HG03045 (cell line): ENCODE results near the gene KRTCAP2.
"Not testable (repeated sequence)": the region's sequence is repeated elsewhere in the genome, so short reads cannot be mapped to it uniquely, and the experiment has no call there.

Experiments used
- ATAC-seq: cut with Tn5 transposase; IDR thresholded peaks from one replicate; pipeline ENCODE4 v1.9.1; 2021; ENCODE audit warnings: mild to moderate bottlenecking, moderate library complexity; ENCODE audit not compliant: unreplicated experiment

KRTCAP2 gene

GRCh38 chr1:155200920-155201319 lies 27.8 kb upstream of the KRTCAP2 start:
- no peak for ATAC-seq

DNA sequence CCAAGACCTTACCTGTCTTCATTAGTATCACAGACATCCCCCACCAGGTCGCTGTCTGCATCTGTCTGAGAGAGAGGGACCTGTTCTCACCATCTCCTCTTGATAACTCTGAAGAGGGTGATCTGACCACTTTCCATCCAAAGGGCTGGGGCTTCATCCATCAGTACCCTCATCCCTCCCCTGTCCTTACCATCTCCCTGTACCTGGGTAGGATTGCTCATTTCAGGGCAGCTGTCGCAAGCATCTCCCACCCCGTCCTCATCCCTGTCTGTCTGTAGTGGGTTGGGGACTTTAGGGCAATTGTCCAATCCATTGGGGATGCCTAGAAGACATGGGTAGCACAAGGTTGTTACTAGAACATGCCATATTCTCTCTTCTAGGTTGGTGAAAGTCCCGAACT lies 26.7 kb upstream of the KRTCAP2 start:
- no peak for ATAC-seq

GRCh38 chr1:155198547-155198906 lies 25.4 kb upstream of the KRTCAP2 start:
- ATAC-seq, result no peak

DNA sequence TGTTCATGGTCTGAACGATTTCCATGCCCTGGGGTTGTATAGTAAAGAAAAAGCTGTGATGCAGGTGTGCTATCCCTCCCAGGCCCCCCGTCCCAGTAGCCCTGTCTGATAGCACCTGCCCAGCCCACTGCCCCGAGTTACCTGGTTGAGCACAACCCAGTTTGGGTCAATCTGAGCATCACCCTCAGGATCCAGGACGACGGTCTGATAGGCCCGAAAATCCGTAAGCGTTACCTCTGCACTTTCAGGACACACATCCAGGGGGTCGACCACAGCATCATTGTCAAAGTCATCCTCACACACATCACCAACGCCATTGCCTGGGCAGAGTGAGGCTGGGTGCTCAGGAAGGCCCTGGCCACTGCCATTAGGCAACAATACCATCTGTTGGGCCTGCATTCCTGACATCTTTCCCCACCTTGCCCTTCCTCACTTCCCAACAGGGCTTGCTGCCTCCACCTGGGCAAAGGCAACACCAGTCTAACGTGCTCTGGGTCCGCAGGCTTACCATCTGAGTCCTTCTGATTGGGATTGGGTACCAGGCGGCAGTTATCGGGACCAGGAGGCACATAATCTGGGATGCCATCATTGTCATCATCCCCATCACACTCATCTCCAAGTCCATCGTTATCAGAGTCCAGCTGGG lies 24.9 kb upstream of the KRTCAP2 start:
- no peak for ATAC-seq

DNA sequence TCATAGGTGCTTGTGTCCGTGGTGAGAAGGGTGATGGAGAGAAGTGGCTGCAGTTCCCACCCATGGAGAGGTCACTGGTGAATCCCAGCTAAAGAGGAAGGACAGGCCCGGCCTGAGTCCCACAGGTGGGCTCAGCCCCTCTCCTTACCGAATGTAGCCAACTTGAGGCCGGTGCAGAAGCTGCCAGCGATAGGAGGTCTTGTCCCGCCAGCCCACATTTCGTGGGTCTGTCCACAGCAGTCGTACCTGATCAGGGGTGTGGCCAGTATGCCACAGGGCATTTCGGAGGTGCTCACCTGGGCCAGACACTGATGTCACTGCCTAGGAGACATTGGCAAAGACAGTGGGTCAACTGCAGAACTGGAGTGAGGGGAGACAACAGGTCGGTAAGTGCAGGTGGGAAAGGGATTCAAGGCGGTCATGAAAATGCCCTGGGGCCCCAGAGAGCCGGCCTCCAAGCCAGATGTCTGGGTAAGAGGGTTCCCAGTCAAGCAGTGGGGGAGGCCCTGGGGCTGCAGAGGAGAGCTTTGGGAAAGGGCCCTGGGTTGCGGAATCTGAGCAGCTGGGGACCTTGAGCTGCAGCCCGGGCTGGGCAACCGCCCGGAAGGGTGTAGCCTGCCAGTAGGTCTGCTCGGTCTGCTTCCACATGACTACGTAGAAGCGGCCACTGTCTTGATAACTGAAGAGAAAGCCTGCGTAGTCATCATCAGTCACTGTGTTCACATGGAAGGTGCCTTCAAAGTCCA lies 24.0 kb upstream of the KRTCAP2 start:
- no peak for ATAC-seq

DNA sequence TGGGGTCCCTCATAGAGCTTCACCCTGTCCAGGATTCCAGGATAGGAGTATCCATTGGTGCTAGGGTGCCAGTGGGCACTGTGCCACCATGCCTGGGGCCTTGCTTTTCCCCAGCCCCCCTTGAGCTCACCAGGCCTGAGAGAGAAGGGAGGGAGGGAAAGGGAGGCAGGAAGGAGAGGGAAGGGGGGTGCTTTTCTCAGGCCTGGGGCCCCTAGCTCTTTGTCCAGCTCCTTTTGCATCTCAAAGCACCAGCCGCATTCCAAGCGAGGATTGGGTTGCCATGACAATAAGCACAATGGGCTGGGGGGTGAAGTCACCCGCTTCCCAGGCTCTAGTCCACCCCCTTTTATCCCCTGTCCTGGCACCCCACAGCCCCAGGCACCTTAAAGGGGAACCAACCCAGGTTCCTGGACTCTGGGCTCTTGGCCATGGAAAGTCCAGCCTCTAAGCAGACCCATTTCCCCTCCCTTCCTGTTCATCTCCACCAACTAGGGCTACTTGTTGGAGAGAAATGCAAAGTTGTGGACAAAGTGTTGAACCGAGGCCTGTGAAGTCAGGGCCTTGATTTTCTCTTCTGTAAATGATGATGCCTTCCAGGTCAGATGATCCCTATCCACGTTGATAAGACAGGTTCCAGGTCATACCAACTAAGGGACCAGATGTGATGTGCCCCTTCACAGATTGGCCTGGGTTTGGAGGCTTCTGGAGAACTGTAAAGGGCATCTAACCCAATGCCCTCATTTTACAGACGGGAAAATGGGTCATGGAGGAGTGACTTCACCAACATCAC lies 23.2 kb upstream of the KRTCAP2 start:
- no peak for ATAC-seq

- no peak for ATAC-seq
Measured at GRCh38 chr1:155195201-155196102, 22.3 kb upstream of the KRTCAP2 start.

- not testable (repeated sequence) for ATAC-seq
Measured at GRCh38 chr1:155193991-155194240, 20.8 kb upstream of the KRTCAP2 start.

DNA sequence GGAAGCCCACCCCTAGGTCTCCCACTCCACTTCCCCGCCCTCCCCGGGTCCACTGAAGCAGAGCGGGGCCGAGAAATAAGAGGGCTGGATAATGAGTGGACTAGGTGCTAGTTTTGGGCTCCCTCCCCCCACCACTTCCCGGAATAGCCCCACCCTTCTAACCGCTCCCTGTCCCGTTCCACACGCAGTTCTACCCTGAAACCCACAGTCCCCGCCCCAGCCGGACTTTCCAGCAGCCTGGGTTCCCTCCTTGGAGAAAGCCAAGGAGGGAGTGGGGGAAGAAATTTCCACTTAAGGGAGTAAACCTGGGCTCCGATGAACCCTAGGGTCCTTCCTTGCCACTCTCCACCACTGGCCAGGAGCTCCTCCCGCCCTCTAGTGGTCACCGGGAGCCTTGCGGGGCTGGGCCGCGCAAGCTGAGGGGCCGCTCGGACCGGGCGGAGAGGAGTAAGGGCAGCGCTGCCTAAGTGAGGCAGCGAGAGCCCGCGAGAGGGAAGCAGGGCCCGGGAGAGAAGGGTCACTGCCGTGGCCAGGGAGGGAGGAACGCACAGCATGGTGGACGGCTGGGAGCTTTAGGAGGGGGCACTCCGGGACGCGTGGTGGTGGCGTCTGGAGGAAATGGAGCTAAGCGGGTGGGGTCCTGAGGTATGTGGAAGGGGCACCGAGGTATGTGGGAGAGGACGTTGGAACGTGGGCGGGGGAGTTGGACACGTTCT lies 20.3 kb upstream of the KRTCAP2 start:
- peak; percentile 73 for ATAC-seq

- no peak for ATAC-seq
Measured at GRCh38 chr1:155192346-155193274, 19.5 kb upstream of the KRTCAP2 start.

- no peak for ATAC-seq
Measured at GRCh38 chr1:155191904-155192303, 18.8 kb upstream of the KRTCAP2 start.

DNA sequence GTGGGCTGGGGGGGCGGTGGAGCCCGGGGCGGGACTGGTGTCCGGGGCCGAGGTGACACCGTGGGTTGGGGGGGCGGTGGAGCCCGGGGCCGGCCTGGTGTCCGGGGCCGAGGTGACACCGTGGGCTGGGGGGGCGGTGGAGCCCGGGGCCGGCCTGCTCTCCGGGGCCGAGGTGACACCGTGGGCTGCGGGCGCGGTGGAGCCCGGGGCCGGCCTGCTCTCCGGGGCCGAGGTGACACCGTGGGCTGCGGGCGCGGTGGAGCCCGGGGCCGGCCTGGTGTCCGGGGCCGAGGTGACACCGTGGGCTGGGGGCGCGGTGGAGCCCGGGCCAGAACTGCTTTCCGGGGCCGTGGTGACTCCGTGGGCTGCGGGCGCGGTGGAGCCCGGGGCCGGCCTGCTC lies 16.8 kb upstream of the KRTCAP2 start:
- not testable (repeated sequence) for ATAC-seq

GRCh38 chr1:155188268-155188667 lies 15.2 kb upstream of the KRTCAP2 start:
- ATAC-seq, result no peak

DNA sequence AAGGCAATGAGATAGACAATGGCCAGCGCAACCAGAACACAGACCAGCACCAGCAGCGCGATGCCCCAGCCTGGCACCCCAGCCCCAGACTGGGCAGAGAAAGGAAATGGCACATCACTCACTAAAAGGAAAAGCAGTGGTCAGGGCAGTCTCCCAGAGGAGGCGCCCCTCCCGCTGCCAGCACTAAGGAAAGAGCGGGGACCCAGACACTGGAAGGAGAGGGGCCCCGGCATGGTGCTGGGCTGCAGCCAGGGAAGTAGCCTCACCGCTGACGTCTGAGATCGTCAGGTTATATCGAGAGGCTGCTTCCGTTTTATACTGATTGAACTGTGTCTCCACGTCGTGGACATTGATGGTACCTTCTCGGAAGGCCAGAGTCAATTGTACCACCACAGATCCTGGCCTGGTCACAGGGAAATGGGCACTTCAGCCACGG lies 14.4 kb upstream of the KRTCAP2 start:
- ATAC-seq, result no peak

DNA sequence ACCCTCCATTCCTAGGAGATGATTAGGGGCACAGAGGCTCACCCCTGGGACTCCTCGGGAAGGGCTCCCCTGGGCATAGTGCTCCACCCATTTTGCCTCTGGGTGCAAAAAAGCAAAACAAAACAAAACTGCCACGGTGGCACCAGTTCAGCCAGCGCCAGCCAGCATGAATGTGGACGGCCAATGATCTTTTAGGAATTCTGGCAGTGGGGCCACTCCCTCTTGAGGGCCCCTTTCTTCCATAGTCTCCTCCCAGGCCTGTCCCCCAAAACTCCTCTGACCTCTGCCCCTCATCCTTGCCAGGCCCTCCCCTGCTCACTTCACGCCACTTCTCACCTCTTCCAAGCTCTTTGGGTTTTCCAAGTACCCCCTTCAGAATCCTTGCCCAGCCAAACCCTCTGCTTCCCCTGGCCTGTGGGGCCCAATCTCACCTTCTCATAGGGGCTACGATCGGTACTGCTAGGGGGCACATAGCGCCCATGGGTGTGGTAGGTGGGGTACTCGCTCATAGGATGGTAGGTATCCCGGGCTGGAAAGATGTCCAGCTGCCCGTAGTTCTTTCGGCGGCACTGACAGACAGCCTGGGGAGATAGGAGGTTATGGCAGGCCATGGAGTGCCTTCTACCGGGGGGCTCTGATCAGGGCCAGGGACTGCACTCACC lies 13.8 kb upstream of the KRTCAP2 start:
- ATAC-seq, result no peak

GRCh38 chr1:155186067-155186793 lies 13.1 kb upstream of the KRTCAP2 start:
- no peak for ATAC-seq

DNA sequence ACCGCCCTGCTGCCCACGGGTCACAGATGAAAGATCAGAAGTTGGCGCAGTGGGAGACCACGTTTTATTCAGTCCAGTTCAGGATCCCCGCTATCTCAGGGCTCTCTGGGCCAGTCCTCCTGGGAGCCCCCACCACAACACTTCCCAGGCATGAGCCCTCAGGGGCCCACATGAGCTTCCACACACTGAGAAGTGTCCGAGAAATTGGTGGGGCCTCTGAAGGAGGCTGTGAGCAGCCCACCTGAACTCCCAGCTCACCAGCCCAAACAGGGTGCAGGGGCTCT lies 12.6 kb upstream of the KRTCAP2 start:
- no peak for ATAC-seq
